Measurements from ENCODE around the gene OR6P1.

GRCh38 chr1:158600735-158601134 lies 30.4 kb upstream of the OR6P1 start:
- TF ChIP-seq, protein P1, sequence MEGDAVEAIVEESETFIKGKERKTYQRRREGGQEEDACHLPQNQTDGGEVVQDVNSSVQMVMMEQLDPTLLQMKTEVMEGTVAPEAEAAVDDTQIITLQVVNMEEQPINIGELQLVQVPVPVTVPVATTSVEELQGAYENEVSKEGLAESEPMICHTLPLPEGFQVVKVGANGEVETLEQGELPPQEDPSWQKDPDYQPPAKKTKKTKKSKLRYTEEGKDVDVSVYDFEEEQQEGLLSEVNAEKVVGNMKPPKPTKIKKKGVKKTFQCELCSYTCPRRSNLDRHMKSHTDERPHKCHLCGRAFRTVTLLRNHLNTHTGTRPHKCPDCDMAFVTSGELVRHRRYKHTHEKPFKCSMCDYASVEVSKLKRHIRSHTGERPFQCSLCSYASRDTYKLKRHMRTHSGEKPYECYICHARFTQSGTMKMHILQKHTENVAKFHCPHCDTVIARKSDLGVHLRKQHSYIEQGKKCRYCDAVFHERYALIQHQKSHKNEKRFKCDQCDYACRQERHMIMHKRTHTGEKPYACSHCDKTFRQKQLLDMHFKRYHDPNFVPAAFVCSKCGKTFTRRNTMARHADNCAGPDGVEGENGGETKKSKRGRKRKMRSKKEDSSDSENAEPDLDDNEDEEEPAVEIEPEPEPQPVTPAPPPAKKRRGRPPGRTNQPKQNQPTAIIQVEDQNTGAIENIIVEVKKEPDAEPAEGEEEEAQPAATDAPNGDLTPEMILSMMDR (IDR thresholded peaks at IDR 0.05), result no peak
- no peak for TF ChIP-seq EP300 (IDR thresholded peaks at IDR 0.05)
